Rectal smooth muscle tissue (tissue), 1 donor: ENCODE measurements around the gene PYROXD2.

Source experiments
- H3K27ac ChIP-seq: one replicate; pipeline ENCODE4 v1.7.0; 2013; ENCODE audit warnings: low read depth, low read length, inconsistent platforms
- H3K27me3 ChIP-seq: one replicate; pipeline ENCODE4 v1.7.0; 2013; ENCODE audit warnings: low read length; ENCODE audit not compliant: control insufficient read depth, insufficient read depth
- H3K36me3 ChIP-seq: one replicate; pipeline ENCODE4 v1.7.0; 2013; ENCODE audit warnings: low read length; ENCODE audit not compliant: control insufficient read depth, insufficient read depth
- H3K4me1 ChIP-seq: one replicate; pipeline ENCODE4 v1.7.0; 2013; ENCODE audit warnings: low read length; ENCODE audit not compliant: control insufficient read depth, insufficient read depth
- H3K4me3 ChIP-seq: one replicate; pipeline ENCODE4 v1.7.0; 2013; ENCODE audit warnings: low read length
- H3K9ac ChIP-seq: one replicate; pipeline ENCODE4 v1.7.0; 2013; ENCODE audit warnings: low read length

The PYROXD2 gene

DNA sequence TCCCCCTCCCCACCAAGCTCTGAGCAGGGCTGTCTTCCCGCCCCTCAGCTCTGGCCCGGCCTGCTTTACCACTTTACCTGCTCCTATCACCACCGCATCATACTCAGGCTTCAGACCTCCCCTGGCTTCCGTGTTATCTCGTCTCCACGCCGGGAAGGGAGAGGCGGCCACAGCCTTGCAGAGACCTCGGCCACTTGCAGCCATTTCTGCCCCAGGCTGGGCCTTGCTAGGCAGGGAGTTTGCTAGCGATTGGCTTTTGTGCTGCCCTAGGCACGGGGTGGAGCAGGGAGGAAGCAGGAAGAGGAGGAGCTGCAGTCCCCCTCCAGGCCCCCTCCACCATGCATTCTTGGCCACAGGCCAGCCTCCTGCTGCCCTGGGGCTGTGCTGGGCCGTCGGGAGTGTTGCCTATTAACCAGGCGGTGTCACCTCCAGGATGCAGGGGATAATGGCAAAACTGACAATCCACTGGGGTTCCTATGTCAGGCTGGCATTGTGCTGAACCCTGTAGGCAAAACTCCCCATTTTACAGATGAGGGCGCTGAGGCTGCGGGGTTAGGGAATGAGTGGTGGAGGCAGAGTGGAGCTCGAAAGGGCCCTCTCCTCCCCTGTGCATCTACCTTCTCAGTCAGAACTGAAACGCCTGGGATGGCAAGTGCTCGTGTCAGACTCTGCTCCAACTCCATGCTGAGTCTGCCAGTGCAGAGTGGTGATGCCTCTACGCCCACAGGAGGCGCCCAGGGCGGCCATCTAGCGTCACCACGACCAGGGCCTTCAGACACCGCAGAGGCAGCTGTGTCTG, at the start of gene PYROXD2:
Gene PYROXD2, minus strand, starts transcription at position 251 of the 799 bp plus-strand sequence. Its CDS starts 47 bp downstream, at position 204.
- Histone ChIP-seq H3K9ac (peak within 1 kb of the TSS; percentile 10), H3K27me3 (no peaks in the 10 kb centered on the region), H3K4me1 (peaks cover 7% of the 10 kb centered on the region), H3K4me3 (peak within 1 kb of the TSS; percentile 75), H3K27ac (peak within 1 kb of the TSS; percentile 76), H3K36me3 (peaks cover 21% of the 10 kb centered on the region)

DNA sequence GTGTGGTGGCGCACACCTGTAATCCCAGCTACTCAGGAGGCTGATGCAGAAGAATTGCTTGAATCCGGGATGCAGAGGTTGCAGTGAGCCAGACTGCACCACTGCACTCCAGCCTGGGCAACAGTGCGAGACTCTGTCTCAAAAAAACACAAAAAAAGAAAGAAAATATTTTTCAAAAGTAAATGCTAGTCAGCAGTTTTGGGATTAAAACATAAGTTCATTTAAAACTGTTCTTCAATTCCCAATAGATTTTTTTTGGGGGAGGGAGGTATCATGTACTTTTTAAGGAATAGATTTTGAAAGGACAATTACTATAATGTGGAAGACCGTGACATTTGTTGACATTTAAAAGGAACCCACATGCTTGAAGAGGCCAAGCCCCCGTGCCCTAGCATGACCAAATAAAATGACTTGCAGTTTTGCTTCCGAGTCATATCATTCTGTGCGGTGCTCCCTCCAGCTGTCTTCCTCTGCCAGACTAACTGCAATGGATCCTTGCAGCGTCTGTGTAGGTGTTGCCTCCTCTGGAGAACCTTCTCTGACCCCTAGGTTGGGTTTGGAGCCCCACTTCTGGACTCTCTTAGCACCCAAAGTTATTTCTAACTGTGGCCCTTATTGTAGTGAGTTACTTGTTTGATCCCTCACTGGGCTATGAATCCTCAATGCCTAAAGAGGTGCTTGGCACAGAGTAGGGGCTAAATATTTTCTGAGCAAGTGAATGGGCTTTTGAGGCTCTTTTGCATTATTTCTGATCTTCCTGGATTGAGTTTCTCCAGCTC, 49.2 kb upstream of the PYROXD2 start:
- no peak overlapping the region for H3K9ac ChIP-seq
- H3K4me3 ChIP-seq = no peak overlapping the region
- no peaks in the 10 kb centered on the region for H3K27me3 ChIP-seq
- H3K36me3 ChIP-seq = no peaks in the 10 kb centered on the region
- H3K27ac ChIP-seq = no peak overlapping the region
- peaks cover 4% of the 10 kb centered on the region for H3K4me1 ChIP-seq

DNA sequence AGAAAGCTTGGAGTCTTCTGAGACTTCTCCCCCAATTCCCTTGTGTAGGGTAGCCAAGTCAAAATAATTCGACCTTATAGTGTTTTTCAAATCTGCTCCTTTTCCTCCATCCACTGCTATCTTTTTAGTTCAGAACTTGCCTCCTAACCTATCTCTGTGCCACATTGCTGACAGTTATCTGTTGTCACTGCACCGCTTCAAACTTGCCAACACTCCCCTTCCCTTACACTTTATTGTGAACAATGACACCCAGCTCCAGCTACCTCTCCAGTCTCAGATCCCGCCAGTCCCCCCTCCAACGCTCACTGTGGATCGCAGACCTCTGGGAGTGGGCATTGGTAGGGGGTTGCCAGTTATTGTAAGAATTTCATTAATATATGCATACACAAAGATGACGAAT, 48.0 kb upstream of the PYROXD2 start:
- Histone ChIP-seq H3K4me3 (no peak overlapping the region), H3K27ac (no peak overlapping the region), H3K27me3 (no peaks in the 10 kb centered on the region), H3K4me1 (peaks cover 4% of the 10 kb centered on the region), H3K36me3 (no peaks in the 10 kb centered on the region), H3K9ac (no peak overlapping the region)

DNA sequence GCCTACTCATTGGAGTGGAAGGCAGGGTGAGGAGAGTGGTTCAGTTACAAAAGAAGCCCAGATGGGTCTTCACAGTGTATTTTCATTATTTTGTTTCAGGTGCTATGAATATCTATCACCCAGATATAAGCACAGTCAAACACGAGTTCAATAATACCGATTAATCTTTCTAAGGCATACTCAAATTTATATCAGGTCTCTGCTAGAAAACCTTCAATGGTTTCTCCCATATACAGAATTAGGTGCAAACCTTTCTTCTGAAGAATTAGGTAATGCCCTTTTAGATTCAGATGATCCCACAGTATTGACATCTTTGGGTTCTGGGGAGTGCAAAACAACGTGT, 46.5 kb upstream of the PYROXD2 start:
- Histone ChIP-seq H3K27ac (no peak overlapping the region), H3K27me3 (no peaks in the 10 kb centered on the region), H3K4me3 (no peak overlapping the region), H3K36me3 (no peaks in the 10 kb centered on the region), H3K4me1 (peaks cover 4% of the 10 kb centered on the region), H3K9ac (no peak overlapping the region)

DNA sequence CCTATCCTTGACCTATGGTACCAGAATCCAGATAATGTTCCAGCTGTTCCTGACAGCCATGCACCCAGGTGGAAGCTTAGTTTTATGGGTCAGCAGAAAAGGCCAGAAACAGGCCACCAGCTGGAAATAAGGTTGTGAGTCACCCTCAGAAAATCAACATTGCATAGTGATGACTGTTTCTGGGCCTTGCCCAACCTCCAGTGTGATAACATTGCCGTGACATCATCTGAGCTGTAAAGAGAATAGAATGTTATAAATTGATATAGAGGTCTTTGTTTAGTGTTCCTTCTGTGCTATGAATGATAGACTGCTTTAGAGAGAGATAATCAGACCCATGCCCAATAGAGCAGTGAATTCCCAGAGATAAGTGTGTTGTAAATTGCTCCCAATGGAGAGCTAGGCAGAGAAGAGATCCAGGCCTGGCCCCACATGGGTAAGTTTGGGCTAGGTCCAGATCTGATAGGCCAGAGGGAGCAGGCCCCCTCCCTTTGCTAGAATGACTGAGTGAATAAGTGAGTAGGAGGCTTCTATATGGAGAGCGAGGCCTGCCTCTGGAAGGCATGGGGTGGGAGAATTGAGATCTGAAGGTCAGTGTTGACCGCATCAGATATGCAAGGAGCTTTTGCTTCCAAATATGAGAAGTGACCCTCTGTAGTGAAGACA, 46.0 kb upstream of the PYROXD2 start:
- Histone ChIP-seq H3K27ac (no peak overlapping the region), H3K27me3 (no peaks in the 10 kb centered on the region), H3K4me3 (no peak overlapping the region), H3K4me1 (peaks cover 4% of the 10 kb centered on the region), H3K9ac (no peak overlapping the region), H3K36me3 (no peaks in the 10 kb centered on the region)

DNA sequence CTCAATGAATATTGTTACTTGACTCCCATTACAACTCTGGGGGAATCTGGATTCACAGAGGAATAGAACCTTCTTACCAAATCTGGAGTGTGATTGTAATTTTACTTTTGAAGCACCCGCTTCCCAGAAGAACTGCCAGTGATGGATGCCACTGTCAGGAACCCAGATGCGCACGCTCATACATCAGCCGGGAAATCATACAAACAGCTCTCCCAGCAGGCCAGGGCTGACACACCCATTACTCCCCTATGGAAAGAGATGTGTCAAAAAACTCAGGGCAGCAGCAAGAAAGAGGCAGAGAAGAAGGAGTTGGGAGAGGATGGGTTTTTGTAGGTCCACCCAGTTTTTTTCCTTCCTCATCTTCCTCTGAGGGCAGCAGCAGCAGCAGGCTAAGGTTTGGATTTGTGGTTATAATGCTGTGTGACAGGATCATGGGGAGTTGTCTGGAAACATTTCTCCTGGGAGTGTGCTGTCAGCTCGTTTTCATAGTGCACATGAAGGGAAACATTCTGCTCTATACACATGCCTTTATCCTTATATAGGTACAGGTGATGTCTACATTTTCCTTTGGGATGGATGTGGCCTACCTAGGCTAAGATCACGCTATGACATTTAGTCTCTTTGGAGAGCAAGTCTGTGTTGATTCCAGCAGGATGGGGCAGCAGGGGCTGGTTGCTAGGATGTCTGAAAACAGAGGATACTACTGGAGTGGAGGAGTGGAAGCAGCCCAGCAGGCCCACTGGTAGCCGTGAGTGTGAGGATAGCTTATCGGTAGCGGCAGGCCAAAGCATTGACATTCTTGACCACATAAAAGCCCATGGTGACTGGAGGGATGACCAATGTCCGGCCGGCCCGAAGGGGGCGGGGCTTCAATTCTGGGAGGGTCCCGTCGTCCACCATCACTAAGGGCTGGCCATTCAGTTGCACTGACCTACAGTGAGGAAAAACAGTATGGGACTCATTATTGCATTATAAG, 44.1 kb upstream of the PYROXD2 start:
- Histone ChIP-seq H3K27ac (no peak overlapping the region), H3K4me1 (peaks cover 4% of the 10 kb centered on the region), H3K9ac (no peak overlapping the region), H3K27me3 (no peaks in the 10 kb centered on the region), H3K4me3 (no peak overlapping the region), H3K36me3 (no peaks in the 10 kb centered on the region)

DNA sequence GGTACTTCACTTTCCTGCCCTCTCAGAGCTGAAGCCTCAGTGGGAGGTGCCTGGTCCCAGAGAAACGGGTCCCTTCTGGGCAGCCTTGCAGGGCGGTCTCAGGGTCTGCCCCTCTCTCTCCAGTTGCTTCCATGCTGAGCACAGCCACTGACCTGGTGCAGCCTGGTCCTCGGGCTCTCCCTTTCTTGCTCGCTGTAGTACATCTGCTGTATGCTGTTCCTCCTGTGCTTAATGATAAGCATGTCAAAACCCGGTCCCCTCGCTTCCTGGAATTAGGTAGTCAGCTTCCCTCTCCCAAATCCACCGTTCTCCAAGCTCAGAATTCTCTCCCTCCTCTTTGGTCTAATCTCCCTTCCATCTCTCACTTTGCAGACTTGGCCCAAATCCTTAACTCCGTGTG, 42.7 kb upstream of the PYROXD2 start:
- no peak overlapping the region for H3K9ac ChIP-seq
- H3K4me1 ChIP-seq = peaks cover 4% of the 10 kb centered on the region
- H3K27ac ChIP-seq = no peak overlapping the region
- no peak overlapping the region for H3K4me3 ChIP-seq
- H3K36me3 ChIP-seq = no peaks in the 10 kb centered on the region
- no peaks in the 10 kb centered on the region for H3K27me3 ChIP-seq

DNA sequence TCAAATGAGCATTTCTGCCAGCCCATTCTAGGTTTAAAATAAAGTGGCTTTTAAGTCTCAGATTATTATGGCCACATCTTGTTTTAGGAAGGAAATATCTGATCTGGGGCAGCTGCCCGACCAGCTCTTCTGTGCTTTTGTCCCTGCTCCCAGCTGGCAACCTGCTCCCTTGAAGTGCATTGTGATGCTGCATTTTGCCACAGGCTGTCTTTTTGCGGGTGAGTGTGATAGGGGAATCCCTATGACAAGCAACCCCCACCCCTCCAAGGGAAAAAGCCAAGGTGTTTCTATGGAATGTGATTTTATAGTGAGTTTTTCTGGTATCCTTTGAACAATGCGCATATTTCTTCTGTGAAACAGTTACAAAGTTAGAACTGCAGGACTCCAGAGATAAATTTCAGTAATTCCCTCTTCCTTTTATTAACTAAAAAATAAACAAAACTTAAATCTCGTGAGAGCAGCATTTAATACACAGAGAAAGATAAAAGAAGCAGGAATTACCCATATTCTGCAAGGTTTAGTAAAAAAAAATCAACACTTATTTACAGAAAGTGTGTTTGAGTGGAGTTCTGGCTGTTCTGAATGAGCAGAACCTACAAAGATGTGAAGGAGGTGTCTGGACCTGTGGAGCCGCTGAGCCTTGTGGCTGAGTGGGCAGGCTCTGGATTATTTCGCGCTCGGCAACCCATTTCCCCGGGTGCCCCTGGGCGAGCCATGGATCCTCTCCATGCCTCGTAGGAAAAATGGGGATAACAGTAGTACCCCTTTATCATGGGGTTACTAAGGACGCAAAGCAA, 41.9 kb upstream of the PYROXD2 start:
- peaks cover 4% of the 10 kb centered on the region for H3K4me1 ChIP-seq
- H3K27ac ChIP-seq = no peak overlapping the region
- H3K27me3 ChIP-seq = no peaks in the 10 kb centered on the region
- no peaks in the 10 kb centered on the region for H3K36me3 ChIP-seq
- H3K9ac ChIP-seq = no peak overlapping the region
- no peak overlapping the region for H3K4me3 ChIP-seq

DNA sequence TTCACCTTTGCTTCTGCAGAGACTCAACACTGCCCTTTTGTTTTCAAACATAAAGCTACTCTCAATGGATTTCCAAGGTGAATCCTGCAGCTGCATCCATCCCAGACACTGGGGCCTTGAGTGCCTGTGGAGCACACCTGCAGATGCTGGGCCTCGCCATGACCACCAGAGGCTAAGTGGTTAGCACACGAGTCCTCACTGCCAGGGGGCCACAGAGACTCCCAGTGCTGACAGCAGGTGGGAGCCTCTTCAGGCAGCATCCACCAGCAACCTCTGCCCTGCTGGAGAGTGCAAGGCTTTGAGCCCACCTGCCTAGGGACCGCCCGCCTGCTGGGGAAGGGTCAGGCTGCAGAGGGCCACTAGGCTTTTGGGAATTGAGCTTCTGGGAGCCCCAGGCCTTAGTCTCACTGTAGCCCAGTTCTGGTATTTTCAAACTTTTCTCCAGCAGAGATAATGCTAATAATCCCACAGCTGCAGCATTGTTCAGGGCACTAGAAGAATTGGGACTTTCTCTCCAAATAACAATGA, 41.1 kb upstream of the PYROXD2 start:
- Histone ChIP-seq H3K27me3 (no peaks in the 10 kb centered on the region), H3K36me3 (no peaks in the 10 kb centered on the region), H3K4me3 (no peak overlapping the region), H3K4me1 (peaks cover 4% of the 10 kb centered on the region), H3K27ac (no peak overlapping the region), H3K9ac (no peak overlapping the region)

DNA sequence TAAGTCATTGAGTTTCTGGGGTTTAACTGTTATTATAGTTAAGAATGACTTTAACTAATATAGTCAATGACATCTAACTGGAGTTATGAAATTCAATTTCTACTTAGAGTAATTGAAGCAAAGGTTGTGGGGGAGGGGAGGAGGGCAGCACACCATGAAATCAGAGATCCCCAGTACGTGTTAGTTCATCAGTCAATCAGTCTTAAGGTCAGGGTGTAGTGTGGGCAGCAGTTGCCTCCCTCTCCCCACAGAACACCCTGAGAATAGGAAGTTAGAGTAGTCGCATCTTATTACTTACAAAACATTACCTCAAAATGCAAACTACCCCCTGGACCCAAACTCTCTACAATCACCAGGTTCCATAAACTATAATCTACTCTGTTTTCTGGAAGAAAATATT, 38.7 kb upstream of the PYROXD2 start:
- no peak overlapping the region for H3K4me3 ChIP-seq
- no peak overlapping the region for H3K9ac ChIP-seq
- no peak overlapping the region for H3K27ac ChIP-seq
- H3K27me3 ChIP-seq = no peaks in the 10 kb centered on the region
- H3K36me3 ChIP-seq = no peaks in the 10 kb centered on the region
- H3K4me1 ChIP-seq = no peaks in the 10 kb centered on the region

DNA sequence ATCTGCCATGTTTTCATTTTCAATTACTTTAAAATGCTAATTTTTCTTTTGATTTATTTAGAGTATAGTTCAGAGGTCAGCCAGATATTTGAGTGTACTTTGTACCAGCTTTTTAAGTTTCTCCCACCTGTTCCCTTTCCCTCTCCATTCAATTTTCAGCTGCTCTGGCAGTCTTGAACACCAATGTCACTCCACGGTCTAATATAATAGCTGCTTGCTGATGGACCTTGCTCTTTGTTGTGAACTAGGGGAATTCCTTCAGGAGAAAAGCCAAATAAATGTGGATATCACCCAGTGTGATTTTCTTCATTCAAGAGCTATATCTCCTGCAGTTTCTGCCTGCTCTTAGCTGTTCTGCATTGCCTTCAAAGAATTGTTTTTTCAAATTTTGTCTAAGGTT, 35.6 kb upstream of the PYROXD2 start:
- H3K4me3 ChIP-seq = no peak overlapping the region
- H3K27me3 ChIP-seq = no peaks in the 10 kb centered on the region
- H3K9ac ChIP-seq = no peak overlapping the region

More for the DNA sequence above, 35.6 kb upstream of the PYROXD2 start:
- peaks cover 4% of the 10 kb centered on the region for H3K4me1 ChIP-seq
- H3K36me3 ChIP-seq = no peaks in the 10 kb centered on the region
- H3K27ac ChIP-seq = no peak overlapping the region
